ENCODE measurements around the gene FNDC3A. TPM values are rescaled to one million over a fixed set of nuclear protein-coding genes. Genes with fewer than 3 reads are reported as not detected.

The FNDC3A gene
- total RNA-seq, 1 experiment from 2014 or later = 24.3 TPM

- ATAC-seq = no peak
- Histone ChIP-seq H3K4me3 (ENCODE audit: low read depth in 2 of 2, low read length in 2 of 2) (no peak overlapping the region), H3K4me1 (ENCODE audit: control insufficient read depth, insufficient read depth, low read length) (no peaks in the 10 kb centered on the region; the same call in 1 of the 2 replicates), H3K36me3 (ENCODE audit: control insufficient read depth, insufficient read depth, low read length) (peaks cover 4% of the 10 kb centered on the region), H3K27ac (ENCODE audit: low read length) (no peak overlapping the region), H3K27me3 (ENCODE audit: control insufficient read depth, insufficient read depth, low read length) (no peaks in the 10 kb centered on the region), H3K9me3 (ENCODE audit: control insufficient read depth, insufficient read depth, low read depth, low read length) (no peaks in the 10 kb centered on the region)
- ChIA-PET CTCF (no interaction called here), POLR2A (no interaction called here)
- in situ Hi-C loops (cut with HindIII; ENCODE audit: low pct_unique_long_range_greater_than_20kb, low sequenced_read_pairs) (no loop called here), intact Hi-C loops (cut with micrococcal nuclease; ENCODE audit: unreplicated experiment) (no loop called here)
- TF ChIP-seq SIN3A (IDR thresholded peaks at IDR 0.05; ENCODE audit: borderline replicate concordance, insufficient read depth, low read depth, low read length) (no peak), POLR2AphosphoS5 (IDR thresholded peaks at IDR 0.05; ENCODE audit: low read depth, low read length) (no peak), TCF7L2 (IDR thresholded peaks at IDR 0.05; ENCODE audit: low read depth, low read length) (no peak)
- TF ChIP-seq, protein P1, sequence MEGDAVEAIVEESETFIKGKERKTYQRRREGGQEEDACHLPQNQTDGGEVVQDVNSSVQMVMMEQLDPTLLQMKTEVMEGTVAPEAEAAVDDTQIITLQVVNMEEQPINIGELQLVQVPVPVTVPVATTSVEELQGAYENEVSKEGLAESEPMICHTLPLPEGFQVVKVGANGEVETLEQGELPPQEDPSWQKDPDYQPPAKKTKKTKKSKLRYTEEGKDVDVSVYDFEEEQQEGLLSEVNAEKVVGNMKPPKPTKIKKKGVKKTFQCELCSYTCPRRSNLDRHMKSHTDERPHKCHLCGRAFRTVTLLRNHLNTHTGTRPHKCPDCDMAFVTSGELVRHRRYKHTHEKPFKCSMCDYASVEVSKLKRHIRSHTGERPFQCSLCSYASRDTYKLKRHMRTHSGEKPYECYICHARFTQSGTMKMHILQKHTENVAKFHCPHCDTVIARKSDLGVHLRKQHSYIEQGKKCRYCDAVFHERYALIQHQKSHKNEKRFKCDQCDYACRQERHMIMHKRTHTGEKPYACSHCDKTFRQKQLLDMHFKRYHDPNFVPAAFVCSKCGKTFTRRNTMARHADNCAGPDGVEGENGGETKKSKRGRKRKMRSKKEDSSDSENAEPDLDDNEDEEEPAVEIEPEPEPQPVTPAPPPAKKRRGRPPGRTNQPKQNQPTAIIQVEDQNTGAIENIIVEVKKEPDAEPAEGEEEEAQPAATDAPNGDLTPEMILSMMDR (IDR thresholded peaks at IDR 0.05) = no peak
- TF ChIP-seq, protein P2, sequence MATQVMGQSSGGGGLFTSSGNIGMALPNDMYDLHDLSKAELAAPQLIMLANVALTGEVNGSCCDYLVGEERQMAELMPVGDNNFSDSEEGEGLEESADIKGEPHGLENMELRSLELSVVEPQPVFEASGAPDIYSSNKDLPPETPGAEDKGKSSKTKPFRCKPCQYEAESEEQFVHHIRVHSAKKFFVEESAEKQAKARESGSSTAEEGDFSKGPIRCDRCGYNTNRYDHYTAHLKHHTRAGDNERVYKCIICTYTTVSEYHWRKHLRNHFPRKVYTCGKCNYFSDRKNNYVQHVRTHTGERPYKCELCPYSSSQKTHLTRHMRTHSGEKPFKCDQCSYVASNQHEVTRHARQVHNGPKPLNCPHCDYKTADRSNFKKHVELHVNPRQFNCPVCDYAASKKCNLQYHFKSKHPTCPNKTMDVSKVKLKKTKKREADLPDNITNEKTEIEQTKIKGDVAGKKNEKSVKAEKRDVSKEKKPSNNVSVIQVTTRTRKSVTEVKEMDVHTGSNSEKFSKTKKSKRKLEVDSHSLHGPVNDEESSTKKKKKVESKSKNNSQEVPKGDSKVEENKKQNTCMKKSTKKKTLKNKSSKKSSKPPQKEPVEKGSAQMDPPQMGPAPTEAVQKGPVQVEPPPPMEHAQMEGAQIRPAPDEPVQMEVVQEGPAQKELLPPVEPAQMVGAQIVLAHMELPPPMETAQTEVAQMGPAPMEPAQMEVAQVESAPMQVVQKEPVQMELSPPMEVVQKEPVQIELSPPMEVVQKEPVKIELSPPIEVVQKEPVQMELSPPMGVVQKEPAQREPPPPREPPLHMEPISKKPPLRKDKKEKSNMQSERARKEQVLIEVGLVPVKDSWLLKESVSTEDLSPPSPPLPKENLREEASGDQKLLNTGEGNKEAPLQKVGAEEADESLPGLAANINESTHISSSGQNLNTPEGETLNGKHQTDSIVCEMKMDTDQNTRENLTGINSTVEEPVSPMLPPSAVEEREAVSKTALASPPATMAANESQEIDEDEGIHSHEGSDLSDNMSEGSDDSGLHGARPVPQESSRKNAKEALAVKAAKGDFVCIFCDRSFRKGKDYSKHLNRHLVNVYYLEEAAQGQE (IDR thresholded peaks at IDR 0.05; ENCODE audit: insufficient read depth in 1 of 2, low read depth in 2 of 2, low read length in 1 of 2) = no peak
- no peak for DNase-seq (ENCODE audit: low read depth, low spot score)
- no TSS peak for BruUV-seq (replicated peaks)
Measured at GRCh38 chr13:49251326-49251725, 275.6 kb downstream of the FNDC3A start.

- no peak overlapping the region for H3K4me3 ChIP-seq (ENCODE audit: low read depth in 2 of 2, low read length in 2 of 2)
- TF ChIP-seq, protein P1 (IDR thresholded peaks at IDR 0.05) = no peak
- TF ChIP-seq, protein P2 (IDR thresholded peaks at IDR 0.05; ENCODE audit: insufficient read depth in 1 of 2, low read depth in 2 of 2, low read length in 1 of 2) = no peak
- TF ChIP-seq POLR2AphosphoS5 (IDR thresholded peaks at IDR 0.05; ENCODE audit: low read depth, low read length) (no peak), SIN3A (IDR thresholded peaks at IDR 0.05; ENCODE audit: borderline replicate concordance, insufficient read depth, low read depth, low read length) (no peak), TCF7L2 (IDR thresholded peaks at IDR 0.05; ENCODE audit: low read depth, low read length) (no peak)
- POLR2A ChIA-PET = no interaction called here
- ATAC-seq (no peak), DNase-seq (ENCODE audit: low read depth, low spot score) (no peak)
- no peaks in the 10 kb centered on the region; the same call in 1 of the 2 replicates for H3K4me1 ChIP-seq (ENCODE audit: control insufficient read depth, insufficient read depth, low read length)
- H3K27ac ChIP-seq (ENCODE audit: low read length) = no peak overlapping the region
- BruUV-seq (replicated peaks) = no TSS peak
- H3K27me3 ChIP-seq (ENCODE audit: control insufficient read depth, insufficient read depth, low read length) = no peaks in the 10 kb centered on the region
- H3K9me3 ChIP-seq (ENCODE audit: control insufficient read depth, insufficient read depth, low read depth, low read length) = no peaks in the 10 kb centered on the region
- H3K36me3 ChIP-seq (ENCODE audit: control insufficient read depth, insufficient read depth, low read length) = no peaks in the 10 kb centered on the region; the same call in none of the 2 replicates
- CTCF ChIA-PET = no interaction called here
- in situ Hi-C loops (cut with HindIII; ENCODE audit: low pct_unique_long_range_greater_than_20kb, low sequenced_read_pairs) (no loop called here), intact Hi-C loops (cut with micrococcal nuclease; ENCODE audit: unreplicated experiment) (no loop called here)
Measured at GRCh38 chr13:49253310-49253709, 277.6 kb downstream of the FNDC3A start.
